Lower lobe of right lung (tissue), 2 donors: ENCODE measurements around the gene EEFSEC. TPM values are rescaled to one million over a fixed set of nuclear protein-coding genes. Genes with fewer than 3 reads are reported as not detected.

Experiments
- ATAC-seq, 2 donors: fragments of 200-7000 bp; cut with Tn5 transposase; one replicate each; pipeline ENCODE4 v1.9.1; 2020 to 2022; ENCODE audit warnings: mild to moderate bottlenecking in 2 of 2, moderate library complexity in 2 of 2
- DNase-seq: peaks from one replicate; pipeline ENCODE4 v3.0.0-alpha.2; 2020
- H3K27ac ChIP-seq: fragments of 200-600 bp; one replicate; pipeline ENCODE4 v1.8.0; 2022
- H3K27me3 ChIP-seq: fragments of 200-600 bp; one replicate; pipeline ENCODE4 v1.8.0; 2022; ENCODE audit warnings: low read depth
- H3K36me3 ChIP-seq: fragments of 200-600 bp; one replicate; pipeline ENCODE4 v1.8.0; 2022; ENCODE audit warnings: mild to moderate bottlenecking
- H3K4me1 ChIP-seq: fragments of 200-600 bp; one replicate; pipeline ENCODE4 v1.8.0; 2022
- H3K4me3 ChIP-seq: fragments of 200-600 bp; one replicate; pipeline ENCODE4 v1.8.0; 2022; ENCODE audit warnings: mild to moderate bottlenecking
- H3K9me3 ChIP-seq: fragments of 200-600 bp; one replicate; pipeline ENCODE4 v1.8.0; 2022
- CTCF ChIP-seq: fragments of 200-600 bp; IDR thresholded peaks from one replicate; pipeline ENCODE4 v1.8.0; 2022; ENCODE audit warnings: antibody characterized with exemption, mild to moderate bottlenecking
- intact Hi-C: fragments of 100-400 bp; cut with DNase I; formaldehyde crosslinking; loops from one replicate; pipeline ENCODE4 v1.11.0; 2022
- total RNA-seq: library from RNA; stranded (reverse); fragmentation: NEBNext Ultra II Directional; extraction: Animal tissue kit (Norgen Biotek cat#: 25700); gene quantifications from one replicate; pipeline ENCODE4 v1.2.1, GENCODE V29; 2021
- donor health status: DM: no; HTN: yes; CAD: no; lungs with severe emphysema.

EEFSEC gene
- total RNA-seq, 1 donor from 2014 or later: 15.6 TPM

GRCh38 chr3:128419311-128419710, 266.0 kb downstream of the EEFSEC start:
- Histone ChIP-seq H3K4me3 (no peak overlapping the region), H3K4me1 (no peaks in the 10 kb centered on the region), H3K27me3 (no peaks in the 10 kb centered on the region), H3K36me3 (no peaks in the 10 kb centered on the region), H3K9me3 (no peaks in the 10 kb centered on the region), H3K27ac (no peak overlapping the region)
- TF ChIP-seq CTCF: no peak
- ATAC-seq: no peak
- no peak for DNase-seq
- intact Hi-C loops: no loop called here

- Histone ChIP-seq H3K36me3 (no peaks in the 10 kb centered on the region), H3K4me1 (no peaks in the 10 kb centered on the region), H3K9me3 (no peaks in the 10 kb centered on the region), H3K27me3 (no peaks in the 10 kb centered on the region), H3K4me3 (no peak overlapping the region), H3K27ac (no peak overlapping the region)
- DNase-seq (no peak), ATAC-seq (no peak)
- intact Hi-C loops: no loop called here
- no peak for TF ChIP-seq CTCF
These were observed 267.0 kb downstream of the EEFSEC start for GRCh38 chr3:128420289-128420688.

- TF ChIP-seq CTCF: no peak
- no peaks in the 10 kb centered on the region for H3K4me1 ChIP-seq
- H3K4me3 ChIP-seq: no peak overlapping the region
- DNase-seq (no peak), ATAC-seq (no peak)
- H3K27ac ChIP-seq: no peak overlapping the region
- H3K9me3 ChIP-seq: no peaks in the 10 kb centered on the region
- no peaks in the 10 kb centered on the region for H3K36me3 ChIP-seq
- intact Hi-C loops: no loop called here
- H3K27me3 ChIP-seq: peaks cover under 1% of the 10 kb centered on the region
These were observed 267.6 kb downstream of the EEFSEC start for GRCh38 chr3:128420720-128421438.

- ATAC-seq: no peak
- TF ChIP-seq CTCF: no peak
- intact Hi-C loops: no loop called here
These were observed 268.2 kb downstream of the EEFSEC start for GRCh38 chr3:128421439-128421836.

DNA sequence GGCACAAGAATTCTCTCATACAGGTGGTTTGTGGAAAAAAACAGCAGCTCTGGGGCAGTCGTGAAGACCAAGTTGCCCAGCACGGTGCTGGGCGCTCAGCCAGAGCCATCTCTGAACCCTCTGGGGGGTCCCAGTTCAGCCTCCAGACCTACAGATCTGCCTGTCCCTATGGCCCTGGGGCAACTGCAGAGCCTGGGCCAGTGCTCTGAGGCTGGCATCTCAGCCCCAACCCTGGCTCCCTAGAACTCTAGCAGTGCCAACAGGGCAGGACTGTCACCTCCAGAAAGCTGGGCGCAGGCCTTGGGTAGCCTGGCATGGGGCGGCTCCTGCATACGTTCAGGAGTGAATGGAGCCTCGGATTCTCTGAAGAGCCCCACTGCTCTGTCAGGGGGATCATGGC, 268.7 kb downstream of the EEFSEC start:
- no peak overlapping the region for H3K4me3 ChIP-seq
- H3K36me3 ChIP-seq: no peaks in the 10 kb centered on the region
- no peaks in the 10 kb centered on the region for H3K9me3 ChIP-seq
- TF ChIP-seq CTCF: no peak
- intact Hi-C loops: no loop called here
- peaks cover 8% of the 10 kb centered on the region for H3K4me1 ChIP-seq
- ATAC-seq (no peak), DNase-seq (no peak)
- H3K27me3 ChIP-seq: peaks cover 4% of the 10 kb centered on the region
- no peak overlapping the region for H3K27ac ChIP-seq

More at GRCh38 chr3:128421439-128421836, 268.2 kb downstream of the EEFSEC start:
- no peaks in the 10 kb centered on the region for H3K9me3 ChIP-seq
- no peak overlapping the region for H3K4me3 ChIP-seq
- H3K36me3 ChIP-seq: no peaks in the 10 kb centered on the region
- no peak overlapping the region for H3K27ac ChIP-seq
- no peak for DNase-seq
- peaks cover 4% of the 10 kb centered on the region for H3K4me1 ChIP-seq
- peaks cover 4% of the 10 kb centered on the region for H3K27me3 ChIP-seq
